H9 (cell line): Measurements from ENCODE around the gene EFCC1. TPM values are rescaled to one million over a fixed set of nuclear protein-coding genes. Genes with fewer than 3 reads are reported as not detected.

ENCODE experiments used
- DNase-seq: peaks from one replicate; pipeline ENCODE4 v3.0.0-alpha.2; 2017
- H2AFZ ChIP-seq: one replicate; pipeline ENCODE4 v1.6.1; 2013; ENCODE audit warnings: mild to moderate bottlenecking, low read length, control low read depth, moderate library complexity
- H2AK5ac ChIP-seq: 2 replicates; pipeline ENCODE4 v1.6.1; 2013; ENCODE audit warnings: low read length, control low read depth, mixed read lengths; ENCODE audit not compliant: insufficient read length
- H2BK120ac ChIP-seq: one replicate; pipeline ENCODE4 v1.6.1; 2013; ENCODE audit warnings: low read depth, mild to moderate bottlenecking, low read length, control low read depth, inconsistent platforms; ENCODE audit not compliant: poor library complexity, severe bottlenecking
- H2BK12ac ChIP-seq: 2 replicates; pipeline ENCODE4 v1.6.1; 2013; ENCODE audit warnings: low read length, control low read depth, mixed read lengths, low read depth; ENCODE audit not compliant: insufficient read length
- H2BK15ac ChIP-seq: 2 replicates; pipeline ENCODE4 v1.6.1; 2013; ENCODE audit warnings: low read depth, low read length, control low read depth
- H2BK20ac ChIP-seq: one replicate; pipeline ENCODE4 v1.6.1; 2013; ENCODE audit warnings: low read depth, mild to moderate bottlenecking, low read length, control low read depth, inconsistent platforms; ENCODE audit not compliant: poor library complexity, severe bottlenecking
- H2BK5ac ChIP-seq: 2 replicates; pipeline ENCODE4 v1.6.1; 2013; ENCODE audit warnings: low read length, control low read depth, mixed read lengths; ENCODE audit not compliant: insufficient read length
- H3K14ac ChIP-seq: 2 replicates; pipeline ENCODE4 v1.6.1; 2013; ENCODE audit warnings: low read length, control low read depth; ENCODE audit not compliant: insufficient read depth
- H3K18ac ChIP-seq: 2 replicates; pipeline ENCODE4 v1.6.1; 2013; ENCODE audit warnings: low read depth, mild to moderate bottlenecking, mixed read lengths, low read length, control low read depth; ENCODE audit not compliant: insufficient read length
- H3K23ac ChIP-seq: 2 replicates; pipeline ENCODE4 v1.6.1; 2013; ENCODE audit warnings: low read length, control low read depth, mixed read lengths, low read depth; ENCODE audit not compliant: insufficient read length
- H3K23me2 ChIP-seq: 2 replicates; pipeline ENCODE4 v1.6.1; 2013; ENCODE audit warnings: low read depth, mild to moderate bottlenecking, mixed read lengths, low read length, control low read depth; ENCODE audit not compliant: insufficient read length, poor library complexity, severe bottlenecking
- H3K27ac ChIP-seq: 2 replicates; pipeline ENCODE4 v1.5.1; 2013; ENCODE audit warnings: low read length, control low read depth, mixed read lengths, low read depth; ENCODE audit not compliant: insufficient read length
- H3K27me3 ChIP-seq: 2 replicates; pipeline ENCODE4 v1.6.1; 2013; ENCODE audit warnings: low read length, control low read depth, inconsistent platforms; ENCODE audit not compliant: insufficient read depth
- H3K4ac ChIP-seq: 2 replicates; pipeline ENCODE4 v1.6.1; 2013; ENCODE audit warnings: low read depth, mild to moderate bottlenecking, control low read depth, inconsistent platforms, low read length, moderate library complexity
- H3K4me1 ChIP-seq: 2 replicates; pipeline ENCODE4 v1.6.1; 2013; ENCODE audit warnings: low read length, control low read depth, inconsistent platforms; ENCODE audit not compliant: insufficient read depth
- H3K4me2 ChIP-seq: 2 replicates; pipeline ENCODE4 v1.6.1; 2013; ENCODE audit warnings: low read length, control low read depth, mixed read lengths; ENCODE audit not compliant: insufficient read length, insufficient read depth
- H3K56ac ChIP-seq: 2 replicates; pipeline ENCODE4 v1.6.1; 2013; ENCODE audit warnings: low read depth, mild to moderate bottlenecking, mixed read lengths, low read length, control low read depth; ENCODE audit not compliant: insufficient read length
- H3K79me1 ChIP-seq: 2 replicates; pipeline ENCODE4 v1.6.1; 2013; ENCODE audit warnings: low read depth, mild to moderate bottlenecking, moderate library complexity, low read length, control low read depth, inconsistent platforms; ENCODE audit not compliant: insufficient read depth, poor library complexity, severe bottlenecking
- H3K79me2 ChIP-seq: 2 replicates; pipeline ENCODE4 v1.6.1; 2013; ENCODE audit warnings: low read length, control low read depth, inconsistent platforms; ENCODE audit not compliant: insufficient read depth
- H3K9ac ChIP-seq: 2 replicates; pipeline ENCODE4 v1.6.1; 2013; ENCODE audit warnings: low read length, control low read depth, mixed read lengths; ENCODE audit not compliant: insufficient read length; ENCODE audit errors: extremely low read depth
- H3K9me3 ChIP-seq: one replicate; pipeline ENCODE4 v1.6.1; 2013; ENCODE audit warnings: low read depth, low read length, inconsistent platforms; ENCODE audit not compliant: control insufficient read depth
- H3T11ph ChIP-seq: one replicate; pipeline ENCODE4 v1.6.1; 2013; ENCODE audit warnings: mild to moderate bottlenecking, low read length, control low read depth, inconsistent platforms
- H4K20me1 ChIP-seq: one replicate; pipeline ENCODE4 v1.6.1; 2013; ENCODE audit not compliant: control insufficient read depth, insufficient read length, insufficient read depth
- H4K5ac ChIP-seq: 2 replicates; pipeline ENCODE4 v1.6.1; 2013; ENCODE audit warnings: low read depth, mild to moderate bottlenecking, mixed read lengths, low read length, control low read depth; ENCODE audit not compliant: insufficient read length
- H4K8ac ChIP-seq: replicated peaks from 2 replicates; pipeline ENCODE4 v1.6.1; 2013; ENCODE audit warnings: low read length, control low read depth, mixed read lengths, low read depth; ENCODE audit not compliant: insufficient read length
- H4K91ac ChIP-seq: 2 replicates; pipeline ENCODE4 v1.6.1; 2013; ENCODE audit warnings: low read depth, mild to moderate bottlenecking, moderate library complexity, mixed read lengths, low read length, control low read depth; ENCODE audit not compliant: insufficient read length
- H3K27ac Mint-ChIP-seq, 3 experiments: 2 replicates in 2 of 3; 3 replicates in 1 of 3; pipeline ENCODE4 v1.8.0; 2020 to 2021; ENCODE audit warnings: mixed read lengths in 3 of 3, mild to moderate bottlenecking in 1 of 3, moderate library complexity in 1 of 3
- H3K27me3 Mint-ChIP-seq: 2 replicates; pipeline ENCODE4 v1.8.0; 2021; ENCODE audit warnings: low read depth, mild to moderate bottlenecking, moderate library complexity, mixed read lengths
- H3K36me3 Mint-ChIP-seq, 3 experiments: 2 replicates in 2 of 3; 3 replicates in 1 of 3; pipeline ENCODE4 v1.8.0; 2020 to 2021; ENCODE audit warnings: low read depth in 3 of 3, mixed read lengths in 3 of 3; ENCODE audit not compliant: insufficient read depth in 1 of 3
- H3K4me1 Mint-ChIP-seq, 2 experiments: 2 replicates each; pipeline ENCODE4 v1.8.0; 2020; ENCODE audit warnings: mixed read lengths in 2 of 2
- H3K4me3 Mint-ChIP-seq, 2 experiments: 2 replicates in 1 of 2; 3 replicates in 1 of 2; pipeline ENCODE4 v1.8.0; 2020 to 2021; ENCODE audit warnings: mild to moderate bottlenecking in 2 of 2, mixed read lengths in 2 of 2, moderate library complexity in 1 of 2
- H3K9me3 Mint-ChIP-seq, 2 experiments: 2 replicates in 1 of 2; 3 replicates in 1 of 2; pipeline ENCODE4 v1.8.0; 2020; ENCODE audit warnings: mild to moderate bottlenecking in 2 of 2, mixed read lengths in 2 of 2, moderate library complexity in 1 of 2
- WGBS: extraction: QIAGEN DNeasy Blood & Tissue Kit; methylation state at CpG from one replicate; pipeline ENCODE4 v1.1.7; 2013; ENCODE audit warnings: missing lambda C conversion rate, low lambda C conversion rate, mixed read lengths; ENCODE audit not compliant: insufficient read length; ENCODE audit errors: extremely low coverage; 5-methylcytosine and 5-hydroxymethylcytosine counted together
- total RNA-seq: library from RNA; stranded (reverse); gene quantifications from 2 replicates; pipeline ENCODE4 v1.2.1, GENCODE V29; 2021
- TF ChIP-seq, protein P1 (sequence below): fragments of 200-600 bp; sonication (generic); conservative IDR thresholded peaks from 3 replicates; pipeline ENCODE4 v1.8.0; 2021; ENCODE audit warnings: antibody characterized with exemption, mild to moderate bottlenecking

EFCC1 gene
- total RNA-seq, 1 experiment from 2014 or later: 0.09 TPM

DNA sequence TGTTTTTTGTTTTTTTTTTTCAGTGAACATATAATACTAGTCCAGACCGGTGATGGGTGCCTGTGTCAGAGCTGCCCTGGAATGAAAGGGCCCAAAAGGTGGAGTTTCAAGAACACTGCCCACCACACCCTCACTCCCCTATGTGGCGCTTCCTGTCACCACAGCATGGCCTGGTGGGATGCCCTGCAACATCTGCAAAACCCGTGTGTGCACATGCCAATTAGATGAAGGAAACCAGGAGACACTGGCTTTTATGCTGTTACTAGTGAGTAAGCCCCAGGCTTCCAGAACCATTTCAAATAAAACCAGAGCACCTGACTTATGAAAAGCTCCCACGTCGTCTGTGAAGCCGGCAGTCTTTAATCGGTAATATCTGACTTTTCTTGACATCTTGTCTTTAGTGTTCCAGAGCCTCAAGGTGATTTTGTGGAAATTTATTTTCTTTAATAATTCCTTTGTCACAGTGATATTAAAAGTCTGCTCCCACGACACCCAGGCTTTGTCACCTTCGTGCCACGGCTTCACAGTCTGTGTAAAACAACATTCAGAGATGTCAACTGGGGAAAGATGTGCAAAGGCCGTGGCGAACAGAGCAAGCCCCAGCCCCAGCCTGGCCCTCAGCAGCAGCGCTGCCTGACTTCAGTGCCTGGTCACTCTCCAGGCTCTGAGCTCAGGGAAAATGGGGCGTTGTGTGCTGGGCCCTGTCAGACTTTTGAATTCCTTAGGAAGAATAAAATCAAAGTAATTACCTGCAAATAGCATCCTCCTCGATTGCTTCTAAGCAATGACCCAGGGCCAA, 13.6 kb upstream of the EFCC1 start:
- DNase-seq: no peak
- Histone ChIP-seq H2BK15ac (no peak overlapping the region), H3T11ph (no peak overlapping the region), H3K27ac (no peak overlapping the region), H3K18ac (no peak overlapping the region), H3K23ac (no peak overlapping the region), H3K9ac (no peak overlapping the region), H4K91ac (no peak overlapping the region), H4K20me1 (no peaks in the 10 kb centered on the region), H3K27me3 (no peaks in the 10 kb centered on the region; the same call in 1 of the 2 replicates), H3K79me2 (no peaks in the 10 kb centered on the region), H2AFZ (no peak overlapping the region), H3K23me2 (no peaks in the 10 kb centered on the region), H4K5ac (no peak overlapping the region), H3K79me1 (no peaks in the 10 kb centered on the region), H3K4me2 (no peak overlapping the region), H3K4ac (no peak overlapping the region), H3K4me1 (no peaks in the 10 kb centered on the region), H3K56ac (no peak overlapping the region), H2BK5ac (no peak overlapping the region), H4K8ac (no peak overlapping the region), H2BK12ac (no peak overlapping the region), H2BK20ac (no peak overlapping the region), H2BK120ac (no peak overlapping the region), H3K14ac (no peak overlapping the region), H3K9me3 (no peaks in the 10 kb centered on the region), H2AK5ac (no peak overlapping the region)
- no CpG with 5 or more reads among the region's 15 CpGs for WGBS
- Mint-ChIP-seq H3K27ac (no peak overlapping the region; a peak in 1 of 7 replicates), H3K4me3 (no peak overlapping the region), H3K9me3 (no peaks in the 10 kb centered on the region), H3K36me3 (no peaks in the 10 kb centered on the region; a peak in 1 of 7 replicates), H3K4me1 (peaks cover 9 to 17% of the 10 kb centered on the region in 2 experiments; a peak in 3 of 4 replicates), H3K27me3 (peaks cover 11% of the 10 kb centered on the region)
- TF ChIP-seq, protein P1, sequence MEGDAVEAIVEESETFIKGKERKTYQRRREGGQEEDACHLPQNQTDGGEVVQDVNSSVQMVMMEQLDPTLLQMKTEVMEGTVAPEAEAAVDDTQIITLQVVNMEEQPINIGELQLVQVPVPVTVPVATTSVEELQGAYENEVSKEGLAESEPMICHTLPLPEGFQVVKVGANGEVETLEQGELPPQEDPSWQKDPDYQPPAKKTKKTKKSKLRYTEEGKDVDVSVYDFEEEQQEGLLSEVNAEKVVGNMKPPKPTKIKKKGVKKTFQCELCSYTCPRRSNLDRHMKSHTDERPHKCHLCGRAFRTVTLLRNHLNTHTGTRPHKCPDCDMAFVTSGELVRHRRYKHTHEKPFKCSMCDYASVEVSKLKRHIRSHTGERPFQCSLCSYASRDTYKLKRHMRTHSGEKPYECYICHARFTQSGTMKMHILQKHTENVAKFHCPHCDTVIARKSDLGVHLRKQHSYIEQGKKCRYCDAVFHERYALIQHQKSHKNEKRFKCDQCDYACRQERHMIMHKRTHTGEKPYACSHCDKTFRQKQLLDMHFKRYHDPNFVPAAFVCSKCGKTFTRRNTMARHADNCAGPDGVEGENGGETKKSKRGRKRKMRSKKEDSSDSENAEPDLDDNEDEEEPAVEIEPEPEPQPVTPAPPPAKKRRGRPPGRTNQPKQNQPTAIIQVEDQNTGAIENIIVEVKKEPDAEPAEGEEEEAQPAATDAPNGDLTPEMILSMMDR: no peak
